SK-N-SH treated with all-trans-retinoic acid at 6 μM for 48 hours (cell line): ENCODE measurements around the gene FKBP11.

ENCODE experiments used
- ATAC-seq: fragments of 200-7000 bp; cut with Tn5 transposase; 3 replicates; pipeline ENCODE4 v1.9.1; 2020; ENCODE audit warnings: mild to moderate bottlenecking, moderate library complexity
- ARNTL ChIP-seq: fragments of 450-650 bp; formaldehyde crosslinking; IDR thresholded peaks from 2 replicates; pipeline ENCODE4 v1.5.0; 2020; ENCODE audit warnings: low read depth, mild to moderate bottlenecking, moderate library complexity, borderline replicate concordance
- BACH2 ChIP-seq: fragments of 250-450 bp; sonication (Bioruptor Pico); IDR thresholded peaks from 2 replicates; pipeline ENCODE4 v1.9.0; 2021; ENCODE audit warnings: mild to moderate bottlenecking, borderline replicate concordance
- CSDC2 ChIP-seq: fragments of 250-450 bp; sonication (Bioruptor Pico); IDR thresholded peaks from 2 replicates; pipeline ENCODE4 v1.5.0; 2020; ENCODE audit warnings: mild to moderate bottlenecking, moderate library complexity
- GLIS3 ChIP-seq: fragments of 250-450 bp; sonication (Bioruptor Pico); IDR thresholded peaks from 2 replicates; pipeline ENCODE4 v1.5.0; 2020; ENCODE audit warnings: mild to moderate bottlenecking, moderate library complexity
- OSR1 ChIP-seq: fragments of 250-450 bp; sonication (Bioruptor Pico); IDR thresholded peaks from 2 replicates; pipeline ENCODE4 v1.8.0; 2022; ENCODE audit warnings: moderate library complexity, mild to moderate bottlenecking, inconsistent platforms
- PPARA ChIP-seq: fragments of 250-450 bp; sonication (Bioruptor Pico); IDR thresholded peaks from 2 replicates; pipeline ENCODE4 v1.5.0; 2020; ENCODE audit warnings: mild to moderate bottlenecking, borderline replicate concordance
- RARB ChIP-seq: fragments of 250-450 bp; sonication (Bioruptor Pico); IDR thresholded peaks from 2 replicates; pipeline ENCODE4 v1.8.0; 2021; ENCODE audit warnings: mild to moderate bottlenecking, moderate library complexity
- SNAI2 ChIP-seq: fragments of 250-450 bp; sonication (Bioruptor Pico); IDR thresholded peaks from 2 replicates; pipeline ENCODE4 v1.5.0; 2020; ENCODE audit warnings: mild to moderate bottlenecking, moderate library complexity
- TCF4 ChIP-seq: fragments of 250-450 bp; sonication (Bioruptor Pico); IDR thresholded peaks from 2 replicates; pipeline ENCODE4 v1.8.0; 2021; ENCODE audit warnings: mild to moderate bottlenecking, moderate library complexity, borderline replicate concordance
- TOX ChIP-seq: fragments of 250-450 bp; sonication (Bioruptor Pico); IDR thresholded peaks from 2 replicates; pipeline ENCODE4 v1.8.0; 2021; ENCODE audit warnings: mild to moderate bottlenecking, moderate library complexity, borderline replicate concordance
- ZC3H10 ChIP-seq: fragments of 250-450 bp; sonication (Bioruptor Pico); IDR thresholded peaks from 2 replicates; pipeline ENCODE4 v1.5.1; 2021; ENCODE audit warnings: mild to moderate bottlenecking, moderate library complexity
- ZFP30 ChIP-seq: fragments of 450-650 bp; formaldehyde crosslinking; IDR thresholded peaks from 2 replicates; pipeline ENCODE4 v1.5.0; 2022; ENCODE audit warnings: mild to moderate bottlenecking, moderate library complexity
- ZNF565 ChIP-seq: fragments of 450-650 bp; formaldehyde crosslinking; conservative IDR thresholded peaks from 2 replicates; pipeline ENCODE4 v1.5.0; 2020; ENCODE audit warnings: low read depth, mild to moderate bottlenecking, moderate library complexity
- ZNF70 ChIP-seq: fragments of 450-650 bp; formaldehyde crosslinking; IDR thresholded peaks from 2 replicates; pipeline ENCODE4 v1.5.0; 2020; ENCODE audit warnings: mild to moderate bottlenecking, moderate library complexity
- ZNF8 ChIP-seq: fragments of 450-650 bp; formaldehyde crosslinking; IDR thresholded peaks from 2 replicates; pipeline ENCODE4 v1.5.0; 2020; ENCODE audit warnings: mild to moderate bottlenecking, moderate library complexity
- TF ChIP-seq, protein P1 (sequence below): fragments of 250-450 bp; sonication (Bioruptor Pico); IDR thresholded peaks from 2 replicates; pipeline ENCODE4 v1.8.0; 2020; ENCODE audit warnings: mild to moderate bottlenecking, moderate library complexity, borderline replicate concordance
- TF ChIP-seq, protein P2 (sequence below): fragments of 250-450 bp; sonication (Bioruptor Pico); IDR thresholded peaks from 2 replicates; pipeline ENCODE4 v1.5.1; 2021; ENCODE audit warnings: mild to moderate bottlenecking, moderate library complexity
- TF ChIP-seq, protein P3 (sequence below): fragments of 250-450 bp; sonication (Bioruptor Pico); IDR thresholded peaks from 2 replicates; pipeline ENCODE4 v1.5.0; 2020; ENCODE audit warnings: mild to moderate bottlenecking, moderate library complexity

FKBP11 gene

DNA sequence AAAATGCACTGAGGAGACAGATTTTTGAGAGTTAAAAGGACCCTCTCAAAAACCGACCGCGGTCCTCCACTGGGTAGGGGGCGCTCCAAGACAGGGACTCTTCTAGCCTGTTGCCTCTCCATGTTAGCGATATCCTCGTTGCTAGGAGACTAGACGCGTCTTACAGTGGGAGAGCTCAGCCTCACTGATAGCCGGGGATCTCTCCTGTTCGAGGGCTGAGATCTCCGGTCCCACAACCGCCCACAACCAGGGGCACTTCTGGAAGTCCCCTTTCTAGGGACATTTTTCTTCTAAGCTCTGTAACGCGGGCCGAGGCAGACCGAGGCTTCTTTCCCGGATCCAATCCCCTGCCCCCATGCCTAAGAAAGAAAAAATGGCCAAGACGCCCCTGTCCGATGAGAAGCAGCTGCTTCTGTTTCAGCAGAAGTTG is 21.3 kb downstream of the FKBP11 start:
- peak; percentile 99 for ATAC-seq
- TF ChIP-seq PPARA (CRISPR knock-in tag), result no peak
- TF ChIP-seq ZC3H10 (CRISPR knock-in tag), result no peak
- no peak for TF ChIP-seq GLIS3 (CRISPR knock-in tag)
- TF ChIP-seq TCF4 (CRISPR knock-in tag), result no peak

DNA sequence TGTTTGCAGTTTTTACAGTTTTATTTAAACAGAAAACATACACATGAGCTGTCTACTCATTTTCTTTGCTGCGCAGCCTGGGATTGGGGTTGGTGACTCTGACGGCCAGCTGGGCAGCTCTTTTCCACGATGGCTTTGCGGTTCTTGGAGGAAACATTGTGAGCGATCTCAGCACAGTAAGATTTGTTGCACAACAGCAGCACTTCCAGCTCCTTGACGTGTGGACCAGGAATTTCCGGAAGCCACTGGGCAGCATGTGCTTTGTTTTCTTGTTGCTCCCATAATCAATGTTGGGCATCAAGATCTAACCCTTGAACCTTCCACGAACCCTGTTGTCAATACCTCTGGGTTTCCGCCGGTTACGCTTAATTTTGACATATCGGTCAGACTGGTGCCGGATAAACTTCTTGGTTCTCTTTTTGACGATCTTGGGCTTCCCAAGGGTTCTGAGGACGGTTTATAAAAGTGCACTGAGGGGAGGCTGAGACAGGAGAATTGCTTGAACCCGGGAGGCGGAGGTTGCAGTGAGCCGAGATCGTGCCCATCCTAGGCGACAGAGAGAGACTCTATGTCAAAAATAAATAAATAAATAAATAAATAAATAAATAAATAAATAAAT is 21.8 kb downstream of the FKBP11 start:
- TF ChIP-seq ZNF8 (CRISPR knock-in tag) (no peak), TCF4 (CRISPR knock-in tag) (no peak), PPARA (CRISPR knock-in tag) (no peak), ZNF70 (CRISPR knock-in tag) (no peak), ZC3H10 (CRISPR knock-in tag) (no peak), ZFP30 (CRISPR knock-in tag) (no peak)
- TF ChIP-seq, protein P1, sequence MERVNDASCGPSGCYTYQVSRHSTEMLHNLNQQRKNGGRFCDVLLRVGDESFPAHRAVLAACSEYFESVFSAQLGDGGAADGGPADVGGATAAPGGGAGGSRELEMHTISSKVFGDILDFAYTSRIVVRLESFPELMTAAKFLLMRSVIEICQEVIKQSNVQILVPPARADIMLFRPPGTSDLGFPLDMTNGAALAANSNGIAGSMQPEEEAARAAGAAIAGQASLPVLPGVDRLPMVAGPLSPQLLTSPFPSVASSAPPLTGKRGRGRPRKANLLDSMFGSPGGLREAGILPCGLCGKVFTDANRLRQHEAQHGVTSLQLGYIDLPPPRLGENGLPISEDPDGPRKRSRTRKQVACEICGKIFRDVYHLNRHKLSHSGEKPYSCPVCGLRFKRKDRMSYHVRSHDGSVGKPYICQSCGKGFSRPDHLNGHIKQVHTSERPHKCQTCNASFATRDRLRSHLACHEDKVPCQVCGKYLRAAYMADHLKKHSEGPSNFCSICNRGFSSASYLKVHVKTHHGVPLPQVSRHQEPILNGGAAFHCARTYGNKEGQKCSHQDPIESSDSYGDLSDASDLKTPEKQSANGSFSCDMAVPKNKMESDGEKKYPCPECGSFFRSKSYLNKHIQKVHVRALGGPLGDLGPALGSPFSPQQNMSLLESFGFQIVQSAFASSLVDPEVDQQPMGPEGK (CRISPR knock-in tag), result no peak
- TF ChIP-seq, protein P2, sequence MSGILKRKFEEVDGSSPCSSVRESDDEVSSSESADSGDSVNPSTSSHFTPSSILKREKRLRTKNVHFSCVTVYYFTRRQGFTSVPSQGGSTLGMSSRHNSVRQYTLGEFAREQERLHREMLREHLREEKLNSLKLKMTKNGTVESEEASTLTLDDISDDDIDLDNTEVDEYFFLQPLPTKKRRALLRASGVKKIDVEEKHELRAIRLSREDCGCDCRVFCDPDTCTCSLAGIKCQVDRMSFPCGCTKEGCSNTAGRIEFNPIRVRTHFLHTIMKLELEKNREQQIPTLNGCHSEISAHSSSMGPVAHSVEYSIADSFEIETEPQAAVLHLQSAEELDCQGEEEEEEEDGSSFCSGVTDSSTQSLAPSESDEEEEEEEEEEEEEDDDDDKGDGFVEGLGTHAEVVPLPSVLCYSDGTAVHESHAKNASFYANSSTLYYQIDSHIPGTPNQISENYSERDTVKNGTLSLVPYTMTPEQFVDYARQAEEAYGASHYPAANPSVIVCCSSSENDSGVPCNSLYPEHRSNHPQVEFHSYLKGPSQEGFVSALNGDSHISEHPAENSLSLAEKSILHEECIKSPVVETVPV (CRISPR knock-in tag), result no peak
- TF ChIP-seq, all 23 proteins: peak for 0

DNA sequence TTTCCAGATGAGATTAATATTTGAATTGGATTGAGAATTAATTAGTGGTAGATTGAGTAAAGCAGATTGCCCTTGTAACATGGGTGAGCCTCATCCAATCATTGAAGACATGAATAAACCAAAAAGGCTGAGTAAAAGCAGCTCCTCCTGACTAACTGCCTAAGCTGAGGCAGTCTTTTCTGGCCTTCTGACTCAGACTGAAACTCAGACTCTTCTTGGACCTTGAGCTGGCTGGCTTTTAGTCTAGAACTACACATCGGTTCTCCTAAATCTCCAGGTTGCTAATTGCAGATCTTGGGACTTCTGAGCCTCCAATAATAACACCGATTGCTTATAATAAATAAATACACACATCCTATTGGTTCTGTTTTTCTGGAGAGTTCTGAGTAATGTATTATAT is 24.0 kb downstream of the FKBP11 start:
- ATAC-seq, result no peak
- TF ChIP-seq ZNF8 (CRISPR knock-in tag) (no peak), TOX (no peak), BACH2 (CRISPR knock-in tag) (no peak)

More for the DNA sequence above, 21.8 kb downstream of the FKBP11 start:
- ATAC-seq, result no peak

DNA sequence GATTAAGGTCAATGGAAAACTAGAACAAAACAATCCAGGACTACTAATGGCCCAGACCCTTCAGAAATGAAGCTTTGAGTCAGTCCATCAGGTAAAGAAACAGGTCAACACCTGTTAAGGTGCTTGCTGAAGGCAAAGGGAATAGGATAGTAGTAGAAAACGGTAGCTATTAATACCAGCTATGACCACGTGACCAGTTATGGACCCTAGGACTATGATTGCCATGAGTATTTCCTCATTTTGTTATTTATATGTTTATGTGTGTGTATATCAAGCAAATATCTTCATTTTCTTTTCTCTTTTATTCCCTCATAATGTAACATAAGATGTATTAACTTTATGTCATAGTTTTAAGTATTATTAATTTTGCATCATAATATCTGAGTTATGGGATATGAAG is 25.6 kb downstream of the FKBP11 start:
- no peak for TF ChIP-seq CSDC2
- no peak for TF ChIP-seq ZNF70 (CRISPR knock-in tag)
- no peak for TF ChIP-seq SNAI2
- TF ChIP-seq, protein P3, sequence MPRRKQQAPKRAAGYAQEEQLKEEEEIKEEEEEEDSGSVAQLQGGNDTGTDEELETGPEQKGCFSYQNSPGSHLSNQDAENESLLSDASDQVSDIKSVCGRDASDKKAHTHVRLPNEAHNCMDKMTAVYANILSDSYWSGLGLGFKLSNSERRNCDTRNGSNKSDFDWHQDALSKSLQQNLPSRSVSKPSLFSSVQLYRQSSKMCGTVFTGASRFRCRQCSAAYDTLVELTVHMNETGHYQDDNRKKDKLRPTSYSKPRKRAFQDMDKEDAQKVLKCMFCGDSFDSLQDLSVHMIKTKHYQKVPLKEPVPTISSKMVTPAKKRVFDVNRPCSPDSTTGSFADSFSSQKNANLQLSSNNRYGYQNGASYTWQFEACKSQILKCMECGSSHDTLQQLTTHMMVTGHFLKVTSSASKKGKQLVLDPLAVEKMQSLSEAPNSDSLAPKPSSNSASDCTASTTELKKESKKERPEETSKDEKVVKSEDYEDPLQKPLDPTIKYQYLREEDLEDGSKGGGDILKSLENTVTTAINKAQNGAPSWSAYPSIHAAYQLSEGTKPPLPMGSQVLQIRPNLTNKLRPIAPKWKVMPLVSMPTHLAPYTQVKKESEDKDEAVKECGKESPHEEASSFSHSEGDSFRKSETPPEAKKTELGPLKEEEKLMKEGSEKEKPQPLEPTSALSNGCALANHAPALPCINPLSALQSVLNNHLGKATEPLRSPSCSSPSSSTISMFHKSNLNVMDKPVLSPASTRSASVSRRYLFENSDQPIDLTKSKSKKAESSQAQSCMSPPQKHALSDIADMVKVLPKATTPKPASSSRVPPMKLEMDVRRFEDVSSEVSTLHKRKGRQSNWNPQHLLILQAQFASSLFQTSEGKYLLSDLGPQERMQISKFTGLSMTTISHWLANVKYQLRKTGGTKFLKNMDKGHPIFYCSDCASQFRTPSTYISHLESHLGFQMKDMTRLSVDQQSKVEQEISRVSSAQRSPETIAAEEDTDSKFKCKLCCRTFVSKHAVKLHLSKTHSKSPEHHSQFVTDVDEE, result no peak
- ATAC-seq, result no peak

DNA sequence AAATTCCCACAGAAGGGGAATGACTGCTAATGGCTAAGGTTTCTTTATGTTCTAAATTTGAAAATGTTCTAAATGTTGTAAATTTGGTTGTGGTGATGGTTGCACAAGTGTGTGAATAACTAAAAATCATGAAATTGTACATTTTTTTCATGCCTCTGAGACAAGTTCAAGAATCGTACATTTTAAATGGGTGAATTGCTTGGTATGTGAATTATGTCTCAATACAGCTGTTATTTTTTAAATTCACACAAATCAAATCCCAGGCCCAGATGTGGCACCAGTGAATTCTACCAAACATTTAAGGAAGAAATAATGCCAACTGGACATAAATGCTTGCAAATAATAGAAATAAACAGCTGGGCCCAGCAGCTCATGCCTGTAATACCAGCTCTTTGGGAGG is 31.0 kb downstream of the FKBP11 start:
- ATAC-seq, result no peak
- TF ChIP-seq ARNTL (CRISPR knock-in tag) (no peak), BACH2 (CRISPR knock-in tag) (no peak), CSDC2 (no peak)

DNA sequence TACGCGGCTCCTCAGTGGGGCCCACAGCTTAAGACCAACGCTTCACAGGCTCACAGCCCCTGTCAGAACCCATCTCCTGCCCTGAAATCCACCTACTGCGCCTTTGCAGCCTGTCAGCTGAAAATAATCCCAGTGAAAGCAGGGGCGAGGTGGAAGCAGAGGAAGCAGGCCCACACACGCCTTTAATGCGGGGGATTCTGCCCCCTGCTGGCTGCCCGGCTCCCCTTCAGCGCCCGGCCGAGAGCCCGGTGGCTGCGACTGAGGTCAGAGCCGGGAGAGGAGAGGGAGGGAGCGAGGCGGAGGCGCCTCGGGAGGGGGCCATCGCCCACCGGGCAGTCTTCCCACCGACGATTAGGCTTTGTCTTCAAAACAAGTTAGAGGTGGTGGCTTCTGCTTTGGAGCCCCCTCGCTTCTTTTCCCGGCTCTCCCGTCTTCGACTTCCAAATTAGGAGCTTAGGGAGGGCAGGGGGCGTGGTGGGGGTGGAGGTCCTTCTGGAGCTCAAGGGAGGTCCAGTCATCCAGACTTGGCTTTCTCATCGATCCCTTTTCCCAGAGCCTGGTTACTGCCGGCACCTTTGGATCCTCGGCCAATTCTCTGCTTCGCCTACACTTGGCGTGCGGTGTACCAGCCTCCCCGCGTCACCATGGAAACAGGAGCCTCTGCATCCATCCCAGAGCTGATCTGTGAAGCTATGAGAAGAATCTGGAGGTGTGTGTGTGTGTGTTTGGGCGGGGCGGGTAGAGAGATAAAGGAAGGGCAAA is 34.5 kb downstream of the FKBP11 start:
- no peak for TF ChIP-seq ZC3H10 (CRISPR knock-in tag)
- ATAC-seq, result peak; percentile 100

DNA sequence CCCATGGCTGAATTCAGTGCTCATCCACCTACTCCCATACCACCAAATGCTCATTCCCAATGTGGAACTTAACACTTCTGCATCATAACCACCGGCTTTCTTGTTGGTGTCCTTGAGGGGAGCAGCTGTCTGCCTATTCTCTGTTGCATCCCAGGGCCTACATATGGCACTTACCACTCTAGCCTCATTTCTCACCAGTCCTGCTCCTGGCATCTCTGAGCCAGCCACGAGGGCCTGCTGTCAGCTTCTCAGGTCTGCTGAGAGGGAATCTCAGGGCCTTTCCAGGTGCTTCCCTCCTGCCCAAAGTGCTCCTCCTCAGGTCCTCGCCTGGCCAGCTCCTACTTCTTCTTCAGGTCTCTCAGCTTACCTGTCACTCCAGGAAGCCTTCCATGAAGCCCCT is 35.6 kb downstream of the FKBP11 start:
- TF ChIP-seq OSR1 (CRISPR knock-in tag) (no peak), CSDC2 (no peak), ZNF565 (no peak), TCF4 (CRISPR knock-in tag) (no peak), ZFP30 (CRISPR knock-in tag) (no peak), ZNF8 (CRISPR knock-in tag) (no peak), RARB (CRISPR knock-in tag) (no peak)
- no peak for ATAC-seq
